BLaER1 treated with 17β-estradiol and CSF1 and Interleukin-3, amounts not matched to agents 10 nM and 100 nM (cell line): ENCODE measurements around the gene DHDH.

Experiments
- H3K27ac ChIP-seq, 11 experiments: shearing (Covaris generic); formaldehyde crosslinking; 2 replicates each; pipeline ENCODE4 v1.8.1; 2022
- H3K27me3 ChIP-seq, 11 experiments: shearing (Covaris generic); formaldehyde crosslinking; 2 replicates each; pipeline ENCODE4 v1.8.1; 2022
- H3K36me3 ChIP-seq, 11 experiments: shearing (Covaris generic); formaldehyde crosslinking; 2 replicates each; pipeline ENCODE4 v1.8.1; 2022
- H3K4me1 ChIP-seq, 10 experiments: shearing (Covaris generic); formaldehyde crosslinking; 2 replicates each; pipeline ENCODE4 v1.8.1; 2022
- H3K4me2 ChIP-seq, 11 experiments: shearing (Covaris generic); formaldehyde crosslinking; 2 replicates each; pipeline ENCODE4 v1.8.1; 2022
- H3K4me3 ChIP-seq, 10 experiments: shearing (Covaris generic); formaldehyde crosslinking; 2 replicates each; pipeline ENCODE4 v1.8.1; 2022
- H3K9ac ChIP-seq, 11 experiments: shearing (Covaris generic); formaldehyde crosslinking; 2 replicates each; pipeline ENCODE4 v1.8.1; 2022
- H3K9me3 ChIP-seq, 11 experiments: shearing (Covaris generic); formaldehyde crosslinking; replicated peaks in 1 of 11; 2 replicates each; pipeline ENCODE4 v1.8.1; 2022
- H4K20me1 ChIP-seq, 11 experiments: shearing (Covaris generic); formaldehyde crosslinking; 2 replicates each; pipeline ENCODE4 v1.8.1; 2022
- Cebpa-rat ChIP-seq, 11 experiments: shearing (Covaris generic); IDR thresholded peaks; 2 replicates each; pipeline ENCODE4 v1.8.1; 2022

The DHDH gene

DNA sequence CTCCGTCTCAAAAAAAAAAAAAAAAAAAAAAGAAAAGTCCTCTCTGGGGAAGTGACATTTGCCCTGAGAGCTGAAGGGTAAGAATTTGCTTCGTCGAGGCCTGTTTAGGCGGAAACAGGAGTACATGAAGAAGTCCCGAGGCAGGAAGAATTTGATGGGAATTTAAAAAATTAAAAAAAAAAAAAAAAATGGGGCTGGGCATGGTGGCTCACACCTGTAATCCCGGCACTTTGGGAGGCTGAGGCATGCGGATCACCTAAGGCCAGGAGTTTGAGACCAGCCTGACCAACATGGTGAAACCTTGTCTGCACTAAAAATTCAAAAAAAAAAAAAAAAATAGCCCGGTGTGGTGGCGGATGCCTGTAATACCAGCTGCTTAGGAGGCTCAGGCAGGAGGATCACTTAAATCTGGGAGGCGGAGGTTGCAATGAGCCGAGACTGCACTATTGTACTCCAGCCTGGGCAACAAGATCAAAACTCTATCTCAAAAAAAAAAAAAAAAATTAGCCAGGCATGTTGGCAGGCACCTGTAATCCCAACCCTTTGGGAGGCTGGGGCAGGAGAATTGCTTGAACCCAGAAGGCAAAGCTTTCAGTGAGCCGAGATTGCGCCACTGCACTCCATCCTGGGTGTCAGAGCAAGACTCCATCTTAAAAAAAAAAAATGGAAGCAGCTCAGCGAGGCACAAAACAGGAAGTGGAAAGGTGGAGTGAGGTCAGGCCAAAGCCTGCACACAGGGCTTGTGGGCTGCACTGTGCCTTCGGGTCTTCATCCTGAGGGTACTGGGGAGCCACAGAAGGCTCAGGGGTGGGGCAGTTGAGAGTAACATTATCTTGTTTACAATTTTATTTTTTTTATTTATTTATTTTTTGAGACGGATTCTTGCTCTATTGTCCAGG is 26.1 kb downstream of the DHDH start:
- no peaks in the 10 kb centered on the region for H3K9me3 ChIP-seq
- no peak overlapping the region for H3K4me3 ChIP-seq
- H3K36me3 ChIP-seq: peaks cover 26 to 57% (median 44%) of the 10 kb centered on the region in 11 experiments; a peak in 21 of 22 replicates
- H3K4me1 ChIP-seq: peaks cover 47 to 89% (median 76%) of the 10 kb centered on the region in 10 experiments
- no peak for TF ChIP-seq Cebpa-rat (IDR thresholded peaks at IDR 0.05)
- H3K27ac ChIP-seq: peak overlapping the region in 1 of 11 experiments; percentile 20; a peak in 2 of 22 replicates
- H4K20me1 ChIP-seq: peaks cover 0 to 10% (median 0%) of the 10 kb centered on the region in 11 experiments; a peak in 6 of 22 replicates
- H3K27me3 ChIP-seq: no peaks in the 10 kb centered on the region
- peak overlapping the region in 7 of 11 experiments; percentile 2 to 100 (median 84); a peak in 10 of 22 replicates for H3K4me2 ChIP-seq
- no peak overlapping the region for H3K9ac ChIP-seq

DNA sequence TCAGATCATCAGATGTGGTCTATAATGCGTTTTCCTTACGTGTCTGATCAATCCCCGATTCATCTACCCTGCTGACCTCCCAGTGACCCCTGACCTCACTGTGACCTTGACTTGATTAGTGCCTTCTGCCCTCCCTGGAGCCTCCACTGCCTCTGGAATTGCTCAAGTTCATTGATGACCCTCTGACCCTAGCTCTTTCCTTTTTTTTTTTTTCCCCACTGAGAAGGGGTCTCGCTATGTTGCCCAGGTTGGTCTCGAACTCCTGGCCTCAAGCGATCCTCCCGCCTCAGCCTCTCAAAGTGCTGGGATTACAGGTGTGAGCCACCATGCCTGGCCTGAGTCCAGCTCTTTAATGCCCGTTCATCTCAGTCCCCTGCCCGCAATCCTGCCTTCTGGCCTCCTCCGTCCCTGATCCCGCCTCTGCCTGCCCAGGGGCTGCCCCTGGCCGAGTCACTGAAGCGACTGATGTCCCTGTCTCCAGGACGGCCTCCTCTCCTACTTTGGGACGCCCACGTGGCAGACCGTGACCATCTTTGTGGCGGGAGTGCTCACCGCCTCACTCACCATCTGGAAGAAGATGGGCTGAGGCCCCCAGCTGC is 27.7 kb downstream of the DHDH start:
- Histone ChIP-seq H4K20me1 (peaks cover 9 to 15% (median 10%) of the 10 kb centered on the region in 11 experiments; a peak in 21 of 22 replicates), H3K4me3 (0 out of 20 replicates have a peak overlapping the region, but pooled peaks of 1 of the 10 experiments have one; percentile 11), H3K27me3 (no peaks in the 10 kb centered on the region), H3K4me1 (peaks cover 39 to 83% (median 70%) of the 10 kb centered on the region in 10 experiments), H3K36me3 (peaks cover 27 to 57% (median 43%) of the 10 kb centered on the region in 11 experiments), H3K4me2 (peak overlapping the region; percentile 80 to 100 (median 85); a peak in 21 of 22 replicates), H3K9me3 (no peaks in the 10 kb centered on the region), H3K27ac (peak overlapping the region in 10 of 11 experiments; percentile 91 to 99 (median 96); a peak in 18 of 22 replicates), H3K9ac (peak overlapping the region in 10 of 11 experiments; percentile 35 to 99 (median 84); a peak in 16 of 22 replicates)
- no peak for TF ChIP-seq Cebpa-rat (IDR thresholded peaks at IDR 0.05)

DNA sequence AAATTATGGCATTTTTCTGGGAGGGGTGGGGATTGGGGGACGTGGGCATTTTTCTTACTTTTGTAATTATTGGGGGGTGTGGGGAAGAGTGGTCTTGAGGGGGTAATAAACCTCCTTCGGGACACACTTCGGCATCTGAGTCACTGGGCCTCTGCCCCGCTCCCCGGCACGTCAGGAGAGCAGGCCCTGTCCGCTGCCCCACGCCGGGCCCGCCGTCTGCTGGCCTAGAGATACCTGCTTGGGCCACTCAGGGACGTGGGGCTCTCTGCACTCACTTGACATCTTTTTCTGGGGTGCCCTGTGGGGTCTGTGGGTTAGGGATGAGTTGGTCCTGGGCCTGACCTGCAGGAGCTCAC is 28.2 kb downstream of the DHDH start:
- Histone ChIP-seq H3K27ac (peak overlapping the region; percentile 91 to 99 (median 96)), H3K4me3 (peak overlapping the region in 4 of 10 experiments; percentile 42 to 59 (median 48); a peak in 4 of 20 replicates), H3K9me3 (no peaks in the 10 kb centered on the region), H3K4me1 (peaks cover 41 to 83% (median 69%) of the 10 kb centered on the region in 10 experiments), H4K20me1 (peaks cover 14 to 20% (median 15%) of the 10 kb centered on the region in 11 experiments; a peak in 21 of 22 replicates), H3K9ac (peak overlapping the region; percentile 74 to 99 (median 87); a peak in 21 of 22 replicates), H3K36me3 (peaks cover 27 to 57% (median 44%) of the 10 kb centered on the region in 11 experiments), H3K4me2 (peak overlapping the region; percentile 80 to 100 (median 85)), H3K27me3 (no peaks in the 10 kb centered on the region)
- TF ChIP-seq Cebpa-rat (IDR thresholded peaks at IDR 0.05): no peak

DNA sequence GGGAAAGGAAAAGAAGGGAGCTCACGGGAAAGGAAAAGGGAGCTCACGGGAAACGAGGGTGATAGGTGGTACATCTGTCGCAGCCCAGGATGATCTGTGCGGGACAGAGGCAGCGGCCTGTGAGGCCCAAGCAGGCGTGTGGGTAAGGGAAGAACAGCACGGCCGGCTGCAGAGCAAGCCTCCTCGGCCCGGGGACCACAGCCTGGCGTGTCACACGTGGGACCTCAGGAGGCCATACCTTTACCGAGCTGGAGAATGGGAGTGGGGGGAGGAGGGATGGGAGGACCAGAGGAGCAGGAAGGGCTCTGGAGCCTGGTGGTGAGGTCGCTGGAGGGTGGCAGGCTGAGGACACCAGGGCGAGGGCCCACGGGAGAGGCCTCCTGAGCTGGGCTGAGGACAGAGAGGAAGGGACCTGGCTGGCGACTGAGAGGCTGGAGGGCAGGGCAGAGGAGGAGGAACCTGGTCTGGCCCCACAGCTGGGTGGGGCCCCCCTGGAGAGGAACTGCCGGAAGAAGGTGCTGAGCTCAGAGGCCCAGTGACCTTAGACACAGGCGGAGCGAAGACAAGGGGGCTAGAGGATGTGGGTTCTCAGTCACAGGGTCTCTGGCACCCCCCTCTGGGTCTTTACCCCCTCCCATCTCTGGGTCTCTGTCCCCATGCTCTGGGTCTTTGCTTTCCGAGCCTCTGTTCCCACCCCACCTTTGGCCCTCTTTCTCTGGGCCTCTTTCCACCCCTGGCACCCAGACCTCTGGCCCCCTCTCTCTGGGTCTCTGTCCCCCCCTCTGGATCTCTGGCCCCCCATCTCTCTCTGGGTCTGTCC is 28.7 kb downstream of the DHDH start:
- Histone ChIP-seq H3K4me2 (peak overlapping the region; percentile 80 to 100 (median 85)), H3K27ac (peak overlapping the region; percentile 91 to 99 (median 96)), H4K20me1 (peaks cover 20 to 26% (median 21%) of the 10 kb centered on the region in 11 experiments; a peak in 21 of 22 replicates), H3K27me3 (no peaks in the 10 kb centered on the region), H3K9me3 (no peaks in the 10 kb centered on the region), H3K4me1 (peaks cover 47 to 83% (median 69%) of the 10 kb centered on the region in 10 experiments), H3K4me3 (peak overlapping the region in 9 of 10 experiments; percentile 11 to 59 (median 39); a peak in 11 of 20 replicates), H3K9ac (peak overlapping the region; percentile 74 to 99 (median 87)), H3K36me3 (peaks cover 27 to 57% (median 45%) of the 10 kb centered on the region in 11 experiments)
- no peak for TF ChIP-seq Cebpa-rat (IDR thresholded peaks at IDR 0.05)

DNA sequence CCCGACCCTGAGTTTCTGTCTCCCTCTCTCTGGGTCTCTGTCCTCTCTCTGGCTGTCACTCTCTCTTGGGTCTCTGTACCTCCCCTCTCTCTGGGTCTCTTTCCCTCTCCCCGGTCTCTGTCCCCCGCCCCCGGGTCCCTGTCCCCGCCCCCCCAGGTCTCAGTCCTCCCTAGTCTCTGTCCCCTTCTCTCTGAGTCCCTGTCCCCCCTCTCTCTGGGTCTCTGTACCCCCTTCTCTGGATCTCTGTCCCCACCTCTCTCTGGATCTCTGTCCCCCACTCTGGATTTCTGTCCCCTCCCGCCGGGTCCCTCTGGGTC is 29.3 kb downstream of the DHDH start:
- Histone ChIP-seq H3K9ac (peak overlapping the region; percentile 80 to 99 (median 87)), H3K27ac (peak overlapping the region; percentile 91 to 99 (median 96)), H4K20me1 (peaks cover 23 to 31% (median 26%) of the 10 kb centered on the region in 11 experiments; a peak in 21 of 22 replicates), H3K27me3 (no peaks in the 10 kb centered on the region), H3K36me3 (peaks cover 25 to 52% (median 45%) of the 10 kb centered on the region in 11 experiments), H3K4me1 (peaks cover 53 to 83% (median 70%) of the 10 kb centered on the region in 10 experiments), H3K4me2 (peak overlapping the region; percentile 80 to 100 (median 90)), H3K9me3 (no peaks in the 10 kb centered on the region), H3K4me3 (peak overlapping the region in 9 of 10 experiments; percentile 11 to 59 (median 39); a peak in 11 of 20 replicates)
- TF ChIP-seq Cebpa-rat (IDR thresholded peaks at IDR 0.05): no peak

DNA sequence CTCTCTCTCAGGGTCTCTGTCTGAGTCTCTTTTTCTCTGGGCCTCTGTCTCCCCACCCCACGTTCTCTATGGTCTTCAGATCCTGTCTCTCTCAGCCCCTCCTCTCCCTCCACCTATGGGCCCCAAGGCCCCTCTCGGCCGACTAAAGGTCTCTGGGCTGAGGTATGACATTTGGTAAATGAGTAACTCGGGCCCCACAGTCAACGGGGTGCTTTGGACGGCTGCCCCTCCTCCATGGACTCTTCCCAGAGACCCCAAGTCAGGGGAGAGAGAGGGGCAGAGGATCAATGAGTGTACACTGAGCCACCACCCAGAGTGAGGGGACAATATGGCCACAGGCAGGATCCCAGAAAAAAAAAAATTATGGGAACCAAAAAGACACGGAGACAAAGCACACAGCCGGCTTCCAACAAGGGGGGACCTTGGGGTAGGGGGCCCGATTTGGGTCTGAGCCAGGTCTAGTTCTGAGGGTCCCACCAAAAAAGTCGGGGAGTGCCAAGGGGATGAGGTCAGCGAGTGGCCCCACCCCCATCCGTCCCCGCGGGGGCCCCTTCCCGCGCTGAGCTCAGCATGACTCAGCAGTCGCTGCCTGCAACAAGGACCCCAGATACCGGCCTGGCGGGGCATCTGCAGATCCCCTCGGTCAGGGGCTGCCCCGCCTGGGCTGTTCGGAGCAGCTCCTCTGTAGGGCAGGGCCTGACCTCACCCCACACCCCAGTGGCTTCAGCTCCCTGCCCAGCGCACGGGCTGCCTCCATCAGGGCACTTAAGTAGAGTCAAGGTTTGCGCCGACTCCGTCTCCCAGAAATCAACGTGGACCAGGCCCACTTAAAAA is 30.1 kb downstream of the DHDH start:
- peak overlapping the region; percentile 80 to 99 (median 87) for H3K9ac ChIP-seq
- peak overlapping the region; percentile 80 to 98 (median 92) for H3K4me2 ChIP-seq
- H3K4me3 ChIP-seq: peak overlapping the region; percentile 42 to 68 (median 54); a peak in 18 of 20 replicates
- peaks cover 23 to 39% (median 32%) of the 10 kb centered on the region in 11 experiments; a peak in 21 of 22 replicates for H4K20me1 ChIP-seq
- peak overlapping the region; percentile 91 to 99 (median 96) for H3K27ac ChIP-seq
- TF ChIP-seq Cebpa-rat (IDR thresholded peaks at IDR 0.05): no peak
- H3K36me3 ChIP-seq: peaks cover 23 to 52% (median 43%) of the 10 kb centered on the region in 11 experiments
- H3K4me1 ChIP-seq: peaks cover 58 to 86% (median 72%) of the 10 kb centered on the region in 10 experiments
- no peaks in the 10 kb centered on the region for H3K27me3 ChIP-seq
- H3K9me3 ChIP-seq: no peaks in the 10 kb centered on the region

DNA sequence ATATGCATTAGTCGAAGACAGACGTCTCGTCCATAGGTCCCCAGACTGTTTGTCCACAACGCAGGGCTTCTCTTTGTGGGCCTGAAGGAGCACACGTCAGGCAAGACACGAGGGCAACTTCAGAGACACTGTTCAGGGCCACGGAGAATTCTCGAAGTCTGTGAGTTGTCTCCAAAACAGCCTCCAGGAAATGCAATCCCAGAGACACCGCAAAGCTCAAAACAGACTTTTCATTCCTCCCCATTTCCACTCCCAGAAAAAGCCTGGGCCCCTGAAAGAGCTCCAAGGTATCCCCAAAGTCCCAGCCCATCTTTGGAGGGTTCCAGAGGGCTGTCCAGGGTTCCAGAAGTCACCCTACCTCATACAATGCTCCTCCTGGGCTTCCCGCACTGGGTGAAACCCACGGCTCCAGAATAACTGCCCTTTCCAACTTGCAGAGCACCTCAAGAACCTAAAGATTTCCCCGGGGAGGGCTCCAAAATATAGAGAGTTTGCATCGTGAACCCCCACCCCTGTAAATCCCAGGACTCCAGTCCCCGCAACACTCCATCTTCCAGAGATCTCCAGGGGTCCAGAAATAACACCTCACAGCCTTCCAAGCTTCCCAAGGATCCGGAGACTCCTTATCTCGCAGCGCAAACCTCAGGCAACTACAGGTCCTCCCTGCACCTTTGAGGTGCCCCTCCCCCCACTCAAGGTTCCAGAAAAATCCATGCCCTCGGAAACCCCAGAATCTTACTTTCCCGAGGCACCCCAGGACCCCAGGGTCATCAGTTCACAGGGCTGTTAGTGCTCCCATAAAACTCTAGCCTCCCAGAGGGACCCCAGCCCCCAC is 30.9 kb downstream of the DHDH start:
- Histone ChIP-seq H3K27me3 (no peaks in the 10 kb centered on the region), H3K4me2 (peak overlapping the region; percentile 80 to 98 (median 92)), H3K9ac (peak overlapping the region; percentile 80 to 99 (median 87)), H3K9me3 (no peaks in the 10 kb centered on the region), H3K36me3 (peaks cover 28 to 55% (median 49%) of the 10 kb centered on the region in 11 experiments), H3K4me1 (peaks cover 58 to 86% (median 72%) of the 10 kb centered on the region in 10 experiments), H4K20me1 (peaks cover 23 to 43% (median 36%) of the 10 kb centered on the region in 11 experiments; a peak in 21 of 22 replicates), H3K27ac (peak overlapping the region; percentile 91 to 99 (median 96)), H3K4me3 (peak overlapping the region; percentile 42 to 68 (median 54))
- no peak for TF ChIP-seq Cebpa-rat (IDR thresholded peaks at IDR 0.05)
